ENCODE measurements around the gene PKP4.
"Not testable (repeated sequence)": the region's sequence is repeated elsewhere in the genome, so short reads cannot be mapped to it uniquely, and the experiment has no call there.

The PKP4 gene

DNA sequence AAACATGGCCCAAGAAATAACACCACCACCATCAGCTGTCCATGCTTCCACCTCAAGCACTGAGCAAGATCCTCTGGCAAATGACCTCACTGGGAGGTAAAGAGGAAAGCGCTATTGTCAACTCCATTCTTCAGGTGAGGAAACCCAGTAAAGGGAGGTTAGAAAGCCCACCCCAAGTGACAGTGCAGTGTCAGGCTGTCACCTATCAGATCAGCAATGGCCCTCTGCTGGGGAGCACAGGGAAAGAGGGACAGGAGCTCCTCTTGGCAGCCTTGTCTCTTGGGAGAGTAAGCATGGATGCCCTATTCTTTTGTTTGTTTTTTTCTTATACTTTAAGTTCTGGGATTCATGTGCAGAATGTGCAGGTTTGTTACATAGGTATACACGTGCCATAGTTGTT is 234.1 kb downstream of the PKP4 start:
- H3K4me3 ChIP-seq (ENCODE audit: low read depth, low read length), result no peak overlapping the region
- TF ChIP-seq MYC (IDR thresholded peaks at IDR 0.05; ENCODE audit: low read depth, low read length) (no peak), POLR2A (IDR thresholded peaks at IDR 0.05; ENCODE audit: extremely low read depth, insufficient read length) (no peak), CTCF (IDR thresholded peaks at IDR 0.05; ENCODE audit: low read depth, low read length) (no peak)
- TF ChIP-seq, protein P1, sequence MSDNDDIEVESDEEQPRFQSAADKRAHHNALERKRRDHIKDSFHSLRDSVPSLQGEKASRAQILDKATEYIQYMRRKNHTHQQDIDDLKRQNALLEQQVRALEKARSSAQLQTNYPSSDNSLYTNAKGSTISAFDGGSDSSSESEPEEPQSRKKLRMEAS (IDR thresholded peaks at IDR 0.05; ENCODE audit: low read depth, low read length), result no peak
- DNase-seq (ENCODE audit: low read depth), result no peak

GRCh38 chr2:158691619-158692018 is 234.9 kb downstream of the PKP4 start:
- TF ChIP-seq CTCF (IDR thresholded peaks at IDR 0.05; ENCODE audit: low read depth, low read length) (no peak), MYC (IDR thresholded peaks at IDR 0.05; ENCODE audit: low read depth, low read length) (no peak), POLR2A (IDR thresholded peaks at IDR 0.05; ENCODE audit: extremely low read depth, insufficient read length) (no peak)
- TF ChIP-seq, protein P1 (IDR thresholded peaks at IDR 0.05; ENCODE audit: low read depth, low read length), result no peak
- no peak for DNase-seq (ENCODE audit: low read depth)
- no peak overlapping the region for H3K4me3 ChIP-seq (ENCODE audit: low read depth, low read length)

- H3K4me3 ChIP-seq (ENCODE audit: low read depth, low read length), result no peak overlapping the region
- DNase-seq (ENCODE audit: low read depth), result peak; percentile 12
- TF ChIP-seq MYC (IDR thresholded peaks at IDR 0.05; ENCODE audit: low read depth, low read length), result no peak
- TF ChIP-seq POLR2A (IDR thresholded peaks at IDR 0.05; ENCODE audit: extremely low read depth, insufficient read length), result no peak
- no peak for TF ChIP-seq CTCF (IDR thresholded peaks at IDR 0.05; ENCODE audit: low read depth, low read length)
- TF ChIP-seq, protein P1 (IDR thresholded peaks at IDR 0.05; ENCODE audit: low read depth, low read length), result no peak
These were observed 235.8 kb downstream of the PKP4 start for GRCh38 chr2:158692372-158693103.

DNA sequence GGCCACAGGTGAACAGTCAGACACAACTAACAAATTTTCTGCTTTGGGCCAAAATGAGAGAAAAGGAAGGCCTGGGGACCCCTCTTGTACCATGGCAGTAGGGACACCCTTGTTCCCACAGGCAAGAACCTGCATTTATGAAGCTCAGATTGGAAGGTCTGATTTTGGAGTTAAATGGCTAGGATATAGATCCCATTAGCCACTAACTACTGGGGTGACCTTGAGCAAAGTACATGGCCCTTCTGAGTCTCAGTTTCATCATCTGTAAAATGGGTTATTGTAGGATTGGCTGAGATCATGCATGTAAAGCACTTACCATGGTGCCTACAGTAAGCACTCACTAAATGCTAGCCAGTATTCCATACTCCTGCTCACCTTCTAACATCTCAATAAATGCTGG is 236.7 kb downstream of the PKP4 start:
- DNase-seq (ENCODE audit: low read depth), result no peak
- TF ChIP-seq MYC (IDR thresholded peaks at IDR 0.05; ENCODE audit: low read depth, low read length) (no peak), CTCF (IDR thresholded peaks at IDR 0.05; ENCODE audit: low read depth, low read length) (no peak), POLR2A (IDR thresholded peaks at IDR 0.05; ENCODE audit: extremely low read depth, insufficient read length) (no peak)
- TF ChIP-seq, protein P1 (IDR thresholded peaks at IDR 0.05; ENCODE audit: low read depth, low read length), result no peak
- H3K4me3 ChIP-seq (ENCODE audit: low read depth, low read length), result no peak overlapping the region

GRCh38 chr2:158695305-158695704 is 238.6 kb downstream of the PKP4 start:
- TF ChIP-seq, protein P1 (IDR thresholded peaks at IDR 0.05; ENCODE audit: low read depth, low read length), result no peak
- TF ChIP-seq CTCF (IDR thresholded peaks at IDR 0.05; ENCODE audit: low read depth, low read length) (no peak), POLR2A (IDR thresholded peaks at IDR 0.05; ENCODE audit: extremely low read depth, insufficient read length) (no peak), MYC (IDR thresholded peaks at IDR 0.05; ENCODE audit: low read depth, low read length) (no peak)

DNA sequence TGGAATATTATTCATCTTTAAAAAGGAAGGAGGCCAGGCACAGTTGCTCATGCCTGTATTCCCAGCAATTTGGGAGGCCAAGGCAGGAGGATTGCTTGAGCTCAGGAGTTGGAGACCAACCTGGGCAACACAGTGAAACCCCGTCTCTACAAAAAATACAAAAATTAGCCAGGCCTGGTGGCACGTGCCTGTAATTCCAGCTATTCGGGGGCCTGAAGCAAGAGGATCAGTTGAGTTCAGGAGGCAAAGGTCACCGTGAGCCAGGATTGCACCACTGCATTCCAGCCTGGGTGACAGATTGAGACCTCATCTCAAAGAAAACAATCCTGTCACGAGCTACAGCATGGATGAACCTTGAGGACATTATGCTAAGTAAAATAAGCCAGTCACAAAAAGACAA is 239.0 kb downstream of the PKP4 start:
- not testable (repeated sequence) for H3K4me3 ChIP-seq (ENCODE audit: low read depth, low read length)

More at GRCh38 chr2:158695305-158695704, 238.6 kb downstream of the PKP4 start:
- DNase-seq (ENCODE audit: low read depth), result no peak
- H3K4me3 ChIP-seq (ENCODE audit: low read depth, low read length), result no peak overlapping the region

More for the DNA sequence above, 239.0 kb downstream of the PKP4 start:
- DNase-seq (ENCODE audit: low read depth), result not testable (repeated sequence)
